Fibroblast of lung (primary cell): Measurements from ENCODE around the gene TBC1D9. TPM values are rescaled to one million over a fixed set of nuclear protein-coding genes. Genes with fewer than 3 reads are reported as not detected.
A peak's percentile ranks its signal among the peaks of the same experiment; 100 is the strongest.

Source experiments
- DNase-seq, 2 donors: peaks; one replicate each; pipeline versions ENCODE4 v3.0.0 to v3.0.0-alpha.2; 2010; ENCODE audit warnings: low read depth in 2 of 2
- H2AFZ ChIP-seq: 2 replicates; pipeline ENCODE4 v1.5.1; 2012; ENCODE audit warnings: low read length, control low read depth, inconsistent platforms
- H3K27ac ChIP-seq: 2 replicates; pipeline ENCODE4 v1.5.1; 2011; ENCODE audit warnings: low read length, control low read depth; ENCODE audit not compliant: insufficient read depth
- H3K27me3 ChIP-seq: 2 replicates; pipeline ENCODE4 v1.5.1; 2011; ENCODE audit warnings: mild to moderate bottlenecking, low read length; ENCODE audit not compliant: control insufficient read depth, insufficient read depth
- H3K36me3 ChIP-seq: 2 replicates; pipeline ENCODE4 v1.5.1; 2011; ENCODE audit warnings: low read length; ENCODE audit not compliant: control insufficient read depth, insufficient read depth
- H3K4me1 ChIP-seq: 2 replicates; pipeline ENCODE4 v1.5.1; 2011; ENCODE audit warnings: low read length; ENCODE audit not compliant: control insufficient read depth, insufficient read depth; ENCODE audit errors: extremely low read depth
- H3K4me2 ChIP-seq: 2 replicates; pipeline ENCODE4 v1.5.1; 2011; ENCODE audit warnings: low read length, control low read depth; ENCODE audit not compliant: insufficient read depth; ENCODE audit errors: extremely low read depth
- H3K4me3 ChIP-seq, 4 experiments: fragments of 200-600 bp in 1 of 4; sonication (generic) in 1 of 4; replicated peaks in 1 of 4; 2 replicates each; pipeline ENCODE4 v1.5.1; 2011 to 2016; ENCODE audit warnings: low read length in 4 of 4, low read depth in 3 of 4, mild to moderate bottlenecking in 3 of 4, control low read depth in 2 of 4, inconsistent platforms in 1 of 4, mixed read lengths in 1 of 4; ENCODE audit not compliant: insufficient read depth in 1 of 4; ENCODE audit errors: control extremely low read depth in 1 of 4
- H3K79me2 ChIP-seq: 2 replicates; pipeline ENCODE4 v1.5.1; 2012; ENCODE audit warnings: mild to moderate bottlenecking, low read length, inconsistent platforms; ENCODE audit not compliant: control insufficient read depth, insufficient read depth
- H3K9ac ChIP-seq: 2 replicates; pipeline ENCODE4 v1.5.1; 2011; ENCODE audit warnings: mild to moderate bottlenecking, low read length, control low read depth; ENCODE audit not compliant: insufficient read depth
- H3K9me3 ChIP-seq: 2 replicates; pipeline ENCODE4 v1.5.1; 2012; ENCODE audit warnings: low read depth, low read length; ENCODE audit not compliant: control insufficient read depth, insufficient read depth
- H4K20me1 ChIP-seq: 2 replicates; pipeline ENCODE4 v1.5.1; 2011; ENCODE audit warnings: low read length; ENCODE audit not compliant: control insufficient read depth, insufficient read depth; ENCODE audit errors: extremely low read depth
- CTCF ChIP-seq, 2 donors: IDR thresholded peaks in 1 of 2; conservative IDR thresholded peaks in 1 of 2; 1 replicate in 1 of 2; 2 replicates in 1 of 2; pipeline ENCODE4 v1.5.1; 2011 to 2012; ENCODE audit warnings: low read length in 2 of 2, control low read depth in 1 of 2, inconsistent platforms in 1 of 2, low read depth in 1 of 2, mild to moderate bottlenecking in 1 of 2
- EZH2 ChIP-seq: IDR thresholded peaks from 2 replicates; pipeline ENCODE4 v1.5.1; 2012; ENCODE audit warnings: low read length, control low read depth, mild to moderate bottlenecking; ENCODE audit errors: missing control alignments
- polyA plus RNA-seq, 2 donors: library from polyadenylated mRNA; depleted of rRNA in 1 of 2; stranded (reverse) in 1 of 2; unstranded in 1 of 2; fragments of >200 nt; gene quantifications; 2 replicates each; pipeline ENCODE4 v1.2.1, GENCODE V29; 2011 to 2012; ENCODE audit warnings: missing spikeins in 1 of 2
- total RNA-seq: library from RNA; depleted of rRNA; stranded (reverse); fragments of >200 nt; gene quantifications from 2 replicates; pipeline ENCODE4 v1.2.1, GENCODE V29; 2014

Gene TBC1D9
- total and polyA plus RNA-seq, 2 donors (not counting 1 experiment from before 2014, with no cell fraction given), result 18.6 to 36.3 TPM

- H3K79me2 ChIP-seq, result no peaks in the 10 kb centered on the region
- H3K36me3 ChIP-seq, result no peaks in the 10 kb centered on the region
- no peak overlapping the region for H3K4me3 ChIP-seq
- H3K4me1 ChIP-seq, result no peaks in the 10 kb centered on the region
- H3K4me2 ChIP-seq, result no peak overlapping the region
- no peak overlapping the region for H2AFZ ChIP-seq
- H3K27me3 ChIP-seq, result no peaks in the 10 kb centered on the region
- no peak for DNase-seq
- no peak overlapping the region for H3K9ac ChIP-seq
- no peaks in the 10 kb centered on the region for H4K20me1 ChIP-seq
- no peak for TF ChIP-seq EZH2
- TF ChIP-seq CTCF (conservative IDR thresholded peaks at IDR 0.05 in 1 of 2, IDR thresholded peaks at IDR 0.05 in 1 of 2; ENCODE audit: low read depth in 1 of 2, low read length in 2 of 2), result no peak
- H3K9me3 ChIP-seq, result no peaks in the 10 kb centered on the region
- no peak overlapping the region for H3K27ac ChIP-seq
Observed at GRCh38 chr4:140769209-140769608, 13.0 kb upstream of the TBC1D9 start.

- DNase-seq, result peak in 1 of 2 donors; percentile 6
- H2AFZ ChIP-seq, result no peak overlapping the region
Observed at GRCh38 chr4:140764785-140765392, 8.7 kb upstream of the TBC1D9 start.

GRCh38 chr4:140762202-140762601, 6.0 kb upstream of the TBC1D9 start:
- Histone ChIP-seq H3K4me2 (no peak overlapping the region), H3K4me1 (no peaks in the 10 kb centered on the region), H3K9ac (no peak overlapping the region), H3K27me3 (no peaks in the 10 kb centered on the region), H3K36me3 (no peaks in the 10 kb centered on the region), H3K4me3 (no peak overlapping the region), H3K79me2 (no peaks in the 10 kb centered on the region), H4K20me1 (no peaks in the 10 kb centered on the region), H2AFZ (no peak overlapping the region), H3K27ac (no peak overlapping the region), H3K9me3 (no peaks in the 10 kb centered on the region)
- TF ChIP-seq EZH2 (no peak), CTCF (conservative IDR thresholded peaks at IDR 0.05 in 1 of 2, IDR thresholded peaks at IDR 0.05 in 1 of 2; ENCODE audit: low read depth in 1 of 2, low read length in 2 of 2) (no peak)
- no peak for DNase-seq

More at GRCh38 chr4:140764785-140765392, 8.7 kb upstream of the TBC1D9 start:
- no peak for TF ChIP-seq EZH2
- TF ChIP-seq CTCF (conservative IDR thresholded peaks at IDR 0.05 in 1 of 2, IDR thresholded peaks at IDR 0.05 in 1 of 2; ENCODE audit: low read depth in 1 of 2, low read length in 2 of 2), result no peak
- Histone ChIP-seq H3K9ac (no peak overlapping the region), H3K27me3 (no peaks in the 10 kb centered on the region), H3K4me1 (no peaks in the 10 kb centered on the region), H3K4me2 (no peak overlapping the region), H3K27ac (no peak overlapping the region), H3K9me3 (no peaks in the 10 kb centered on the region), H4K20me1 (no peaks in the 10 kb centered on the region), H3K4me3 (no peak overlapping the region), H3K79me2 (no peaks in the 10 kb centered on the region), H3K36me3 (no peaks in the 10 kb centered on the region)
